ENCODE measurements around the gene CDK19.

Gene CDK19

GRCh38 chr6:110573136-110573535 is 242.1 kb downstream of the CDK19 start:
- DNase-seq: no peak

GRCh38 chr6:110567957-110568696 is 247.1 kb downstream of the CDK19 start:
- DNase-seq: no peak

- no peak for DNase-seq
Observed at GRCh38 chr6:110566346-110567125, 248.7 kb downstream of the CDK19 start.

GRCh38 chr6:110564703-110565421 is 250.4 kb downstream of the CDK19 start:
- no peak for DNase-seq

GRCh38 chr6:110563711-110564110 is 251.6 kb downstream of the CDK19 start:
- no peak for DNase-seq

- DNase-seq: no peak
Observed at GRCh38 chr6:110562316-110562915, 252.9 kb downstream of the CDK19 start.

- DNase-seq: no peak
Observed at GRCh38 chr6:110561696-110562095, 253.6 kb downstream of the CDK19 start.

- DNase-seq: no peak
Observed at GRCh38 chr6:110561008-110561396, 254.3 kb downstream of the CDK19 start.

- DNase-seq: no peak
Observed at GRCh38 chr6:110560239-110561007, 254.8 kb downstream of the CDK19 start.

All from T1000 (cell line).